Transverse colon (tissue), 3 donors: ENCODE measurements around the gene RUVBL2.

Experiments used
- POLR2A ChIP-seq: fragments of 450-650 bp; IDR thresholded peaks from one replicate; pipeline ENCODE4 v1.6.1; 2016; ENCODE audit warnings: antibody characterized with exemption, mild to moderate bottlenecking, moderate library complexity
- TF ChIP-seq, protein P1 (sequence below), 5 experiments: fragments of 200-600 bp in 3 of 5; fragments of 450-650 bp in 2 of 5; sonication (generic) in 3 of 5; IDR thresholded peaks; 1 replicate in 2 of 5; 2 replicates in 3 of 5; pipeline ENCODE4 v1.5.1; 2016 to 2017; ENCODE audit warnings: antibody characterized with exemption in 5 of 5, inconsistent platforms in 3 of 5, mild to moderate bottlenecking in 2 of 5, moderate library complexity in 1 of 5

DNA sequence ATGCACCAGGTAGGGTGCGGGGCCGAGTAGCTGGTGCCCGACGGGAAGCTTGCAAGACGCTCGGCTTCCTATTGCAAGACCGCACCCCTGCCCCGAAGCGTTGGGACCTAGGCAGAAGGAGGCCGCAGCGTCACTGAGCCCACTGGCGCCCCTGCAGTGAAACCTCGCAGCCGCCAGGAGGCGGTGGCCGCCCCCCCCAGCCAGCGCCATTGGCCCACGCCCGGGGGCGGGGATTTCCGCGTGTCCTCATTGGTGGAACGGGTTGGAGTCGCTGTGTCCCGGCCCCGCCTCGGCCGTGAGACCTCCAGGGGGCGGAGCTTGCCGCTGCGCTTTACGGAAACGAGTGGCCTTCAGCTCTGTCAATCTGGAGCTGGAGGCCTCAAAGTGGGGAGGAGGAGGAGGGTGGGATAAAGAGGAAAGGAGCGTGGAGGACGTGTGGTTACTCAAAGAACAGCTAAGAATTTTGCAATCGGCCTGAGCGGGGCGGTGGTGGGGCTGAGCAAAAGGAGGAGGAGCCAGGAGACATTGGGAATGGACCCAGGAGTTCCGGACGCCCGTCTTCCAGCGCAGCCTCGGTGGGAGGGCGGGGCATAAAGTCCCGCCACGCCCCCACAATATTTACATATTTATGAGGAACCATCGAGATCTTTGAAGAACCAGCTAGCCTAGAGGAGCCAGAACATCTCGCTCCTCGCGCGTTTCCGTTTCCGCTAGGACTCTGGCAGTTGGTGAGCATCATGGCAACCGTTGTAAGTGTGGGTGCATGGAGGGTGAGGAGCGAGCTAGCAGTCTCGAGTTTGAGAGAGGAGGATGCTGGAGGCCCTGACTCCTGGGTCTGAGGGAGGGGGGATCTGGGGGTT lies at the start of gene RUVBL2, which contains the start of gene GYS1:
- TF ChIP-seq, protein P1, sequence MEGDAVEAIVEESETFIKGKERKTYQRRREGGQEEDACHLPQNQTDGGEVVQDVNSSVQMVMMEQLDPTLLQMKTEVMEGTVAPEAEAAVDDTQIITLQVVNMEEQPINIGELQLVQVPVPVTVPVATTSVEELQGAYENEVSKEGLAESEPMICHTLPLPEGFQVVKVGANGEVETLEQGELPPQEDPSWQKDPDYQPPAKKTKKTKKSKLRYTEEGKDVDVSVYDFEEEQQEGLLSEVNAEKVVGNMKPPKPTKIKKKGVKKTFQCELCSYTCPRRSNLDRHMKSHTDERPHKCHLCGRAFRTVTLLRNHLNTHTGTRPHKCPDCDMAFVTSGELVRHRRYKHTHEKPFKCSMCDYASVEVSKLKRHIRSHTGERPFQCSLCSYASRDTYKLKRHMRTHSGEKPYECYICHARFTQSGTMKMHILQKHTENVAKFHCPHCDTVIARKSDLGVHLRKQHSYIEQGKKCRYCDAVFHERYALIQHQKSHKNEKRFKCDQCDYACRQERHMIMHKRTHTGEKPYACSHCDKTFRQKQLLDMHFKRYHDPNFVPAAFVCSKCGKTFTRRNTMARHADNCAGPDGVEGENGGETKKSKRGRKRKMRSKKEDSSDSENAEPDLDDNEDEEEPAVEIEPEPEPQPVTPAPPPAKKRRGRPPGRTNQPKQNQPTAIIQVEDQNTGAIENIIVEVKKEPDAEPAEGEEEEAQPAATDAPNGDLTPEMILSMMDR (IDR thresholded peaks at IDR 0.05), result peak; percentile 97 to 100 (median 99)
- TF ChIP-seq POLR2A, result peak; percentile 92
